ENCODE measurements around the gene DHX40.

DHX40 gene

GRCh38 chr17:59620064-59620359, 54.6 kb downstream of the DHX40 start:
- TF ChIP-seq CTCF (conservative IDR thresholded peaks at IDR 0.05; ENCODE audit: low read length): no peak

GRCh38 chr17:59620518-59621259, 55.3 kb downstream of the DHX40 start:
- peak overlapping the region; percentile 92 for H3K4me3 ChIP-seq (ENCODE audit: low read length)
- DNase-seq (ENCODE audit: low read depth): peak; percentile 23
- no peak for TF ChIP-seq CTCF (conservative IDR thresholded peaks at IDR 0.05; ENCODE audit: low read length)

More at GRCh38 chr17:59620064-59620359, 54.6 kb downstream of the DHX40 start:
- no peak for DNase-seq (ENCODE audit: low read depth)
- peak overlapping the region; percentile 92 for H3K4me3 ChIP-seq (ENCODE audit: low read length)

- no peak; the same call in 1 of the 2 replicates for TF ChIP-seq CTCF (conservative IDR thresholded peaks at IDR 0.05; ENCODE audit: low read length)
- peak; percentile 54 for DNase-seq (ENCODE audit: low read depth)
- peak overlapping the region; percentile 92 for H3K4me3 ChIP-seq (ENCODE audit: low read length)
Measured at GRCh38 chr17:59621771-59622170, 56.4 kb downstream of the DHX40 start.

- no peak for DNase-seq (ENCODE audit: low read depth)
- no peak for TF ChIP-seq CTCF (conservative IDR thresholded peaks at IDR 0.05; ENCODE audit: low read length)
- peak overlapping the region; percentile 6 for H3K4me3 ChIP-seq (ENCODE audit: low read length)
Measured at GRCh38 chr17:59623151-59623550, 57.7 kb downstream of the DHX40 start.

- DNase-seq (ENCODE audit: low read depth): no peak
- H3K4me3 ChIP-seq (ENCODE audit: low read length): no peak overlapping the region
- TF ChIP-seq CTCF (conservative IDR thresholded peaks at IDR 0.05; ENCODE audit: low read length): no peak
Measured at GRCh38 chr17:59626756-59627155, 61.3 kb downstream of the DHX40 start.

- peak; percentile 20 for DNase-seq (ENCODE audit: low read depth)
- no peak overlapping the region for H3K4me3 ChIP-seq (ENCODE audit: low read length)
- TF ChIP-seq CTCF (conservative IDR thresholded peaks at IDR 0.05; ENCODE audit: low read length): no peak
Measured at GRCh38 chr17:59627274-59627673, 61.9 kb downstream of the DHX40 start.

- DNase-seq (ENCODE audit: low read depth): no peak
- H3K4me3 ChIP-seq (ENCODE audit: low read length): no peak overlapping the region
- TF ChIP-seq CTCF (conservative IDR thresholded peaks at IDR 0.05; ENCODE audit: low read length): no peak
Measured at GRCh38 chr17:59627770-59628171, 62.4 kb downstream of the DHX40 start.
